Right lung (tissue), 10 donors: Measurements from ENCODE around the gene MCF2L2. TPM values are rescaled to one million over a fixed set of nuclear protein-coding genes. Genes with fewer than 3 reads are reported as not detected.
"Not testable (repeated sequence)": the region's sequence is repeated elsewhere in the genome, so short reads cannot be mapped to it uniquely, and the experiment has no call there.

Experiments used
- DNase-seq, 2 donors: peaks; one replicate each; pipeline ENCODE4 v3.0.0-alpha.2; 2013
- long read RNA-seq, 8 donors: transcript quantifications; one replicate each; lab custom pipeline, GENCODE V29; 2026
- polyA plus RNA-seq, 5 donors: library from polyadenylated mRNA; unstranded; fragments of 120-200 nt; gene quantifications; one replicate each; pipeline versions ENCODE4 v1.2.1 to v1.2.3, GENCODE V29; 2013; ENCODE audit warnings: inconsistent platforms in 1 of 5, low replicate concordance in 1 of 5; ENCODE audit not compliant: insufficient read length in 5 of 5, insufficient read depth in 1 of 5

Gene MCF2L2
- 1 to 10 TPM; 1.3 to 3.2 (median 2.6) TPM for polyA plus RNA-seq
- long read RNA-seq, donor 1: 0 reads
- long read RNA-seq, donor 2: 0 reads
- long read RNA-seq, donor 3, partial matches to known transcripts: 17 of 17 reads
- long read RNA-seq, donor 3, other reads (novel, unspliced or antisense): 0 of 17 reads
- long read RNA-seq, donor 4: 0 reads
- long read RNA-seq, donor 5: 0 reads
- long read RNA-seq, donor 6, partial matches to known transcripts: 0 of 2 reads
- long read RNA-seq, donor 6, other reads (novel, unspliced or antisense): 0 of 2 reads
- long read RNA-seq, donor 7, partial matches to known transcripts: 0 of 13 reads
- long read RNA-seq, donor 7, other reads (novel, unspliced or antisense): 13 of 13 reads
- long read RNA-seq, donor 8: 0 reads

DNA sequence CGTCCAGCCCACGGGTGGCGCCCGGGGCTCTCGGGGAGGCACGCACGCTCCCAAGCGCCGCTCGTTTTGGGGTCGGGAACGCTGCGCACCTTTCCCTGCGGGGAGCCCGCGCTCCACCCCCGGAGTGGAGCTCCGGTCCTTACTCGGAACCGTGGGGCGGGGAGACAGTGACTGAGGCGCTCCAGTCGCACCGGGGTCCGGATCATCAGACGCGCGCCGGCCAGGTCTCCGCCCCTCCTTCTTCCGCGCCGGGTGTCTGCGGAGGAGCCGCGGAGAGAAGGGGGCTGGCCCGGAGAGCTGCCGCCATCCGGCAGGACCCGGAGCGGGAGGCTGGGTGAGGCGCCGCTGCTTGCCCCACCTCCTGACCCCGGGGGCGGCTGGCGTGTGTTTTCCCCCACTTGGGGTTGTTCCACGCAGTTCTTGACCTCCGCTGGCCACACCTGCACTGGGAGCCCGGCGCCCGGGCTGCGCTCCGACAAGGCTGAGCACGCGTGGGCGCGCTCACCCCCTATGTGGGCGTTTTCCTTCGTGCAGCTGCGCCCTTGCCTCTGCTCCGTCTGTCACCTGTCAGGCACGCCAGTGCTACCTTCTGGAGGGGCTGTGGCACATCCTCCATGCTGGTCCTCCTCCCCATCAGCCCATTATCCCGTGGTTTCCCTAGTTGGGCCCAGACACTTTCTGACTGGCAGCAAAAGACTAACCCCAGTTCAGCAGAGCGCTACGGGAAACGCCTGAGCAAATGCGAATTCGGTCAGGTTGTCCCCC lies at the start of gene MCF2L2:
Gene MCF2L2, minus strand, starts transcription at position 173 of the 765 bp plus-strand sequence. CDS start 642 bp downstream, outside the sequence.
- DNase-seq: no peak

GRCh38 chr3:183477801-183478456 lies 49.5 kb upstream of the MCF2L2 start:
- DNase-seq: no peak

- DNase-seq: not testable (repeated sequence)
These were observed 47.3 kb upstream of the MCF2L2 start for GRCh38 chr3:183475764-183476162.

- DNase-seq: no peak
These were observed 46.8 kb upstream of the MCF2L2 start for GRCh38 chr3:183475016-183475763.

GRCh38 chr3:183473969-183474368 lies 45.5 kb upstream of the MCF2L2 start:
- DNase-seq: no peak

DNA sequence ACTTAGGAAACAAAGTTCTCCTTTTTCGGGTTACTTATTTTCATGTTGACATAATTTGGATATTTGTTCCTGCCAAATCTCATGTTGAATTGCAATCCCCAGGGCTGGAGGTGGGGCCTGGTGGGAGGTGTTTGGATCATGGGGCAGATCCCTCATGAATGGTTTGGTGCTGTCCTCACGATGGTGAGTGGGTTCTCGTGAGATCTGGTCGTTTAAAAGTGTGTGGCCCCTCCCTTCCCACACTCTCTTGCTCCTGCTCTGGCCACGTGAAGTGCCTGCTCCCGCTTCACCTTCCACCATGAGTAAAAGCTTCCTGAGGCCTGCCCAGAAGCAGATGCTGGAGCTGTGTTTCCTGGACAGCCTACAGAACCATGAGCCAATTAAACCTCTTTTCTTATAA lies 43.7 kb upstream of the MCF2L2 start:
- no peak for DNase-seq

- DNase-seq: no peak
These were observed 40.0 kb upstream of the MCF2L2 start for GRCh38 chr3:183468424-183468823.

GRCh38 chr3:183466575-183466974 lies 38.2 kb upstream of the MCF2L2 start:
- no peak for DNase-seq

DNA sequence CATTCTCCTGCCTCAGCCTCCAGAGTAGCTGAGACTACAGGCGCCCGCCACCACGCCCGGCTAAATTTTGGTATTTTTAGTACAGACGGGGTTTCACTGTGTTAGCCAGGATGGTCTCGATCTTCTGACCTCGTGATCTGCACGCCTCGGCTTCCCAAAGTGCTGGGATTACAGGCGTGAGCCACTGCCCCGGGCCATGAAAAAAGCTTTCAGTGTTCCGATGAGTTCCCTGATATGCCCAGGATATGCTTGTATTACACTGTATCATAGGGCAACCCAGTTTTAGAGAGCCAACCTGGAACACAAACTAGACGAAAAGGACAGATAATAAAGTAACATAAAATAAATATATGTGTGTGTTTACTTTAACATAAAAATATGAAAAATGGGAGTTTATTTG lies 37.3 kb upstream of the MCF2L2 start:
- not testable (repeated sequence) for DNase-seq

- DNase-seq: no peak
These were observed 36.1 kb upstream of the MCF2L2 start for GRCh38 chr3:183464480-183464879.

GRCh38 chr3:183460081-183461055 lies 31.9 kb upstream of the MCF2L2 start:
- DNase-seq: no peak

- DNase-seq: no peak
These were observed 26.7 kb upstream of the MCF2L2 start for GRCh38 chr3:183455089-183455488.

GRCh38 chr3:183454064-183454463 lies 25.6 kb upstream of the MCF2L2 start:
- no peak for DNase-seq

DNA sequence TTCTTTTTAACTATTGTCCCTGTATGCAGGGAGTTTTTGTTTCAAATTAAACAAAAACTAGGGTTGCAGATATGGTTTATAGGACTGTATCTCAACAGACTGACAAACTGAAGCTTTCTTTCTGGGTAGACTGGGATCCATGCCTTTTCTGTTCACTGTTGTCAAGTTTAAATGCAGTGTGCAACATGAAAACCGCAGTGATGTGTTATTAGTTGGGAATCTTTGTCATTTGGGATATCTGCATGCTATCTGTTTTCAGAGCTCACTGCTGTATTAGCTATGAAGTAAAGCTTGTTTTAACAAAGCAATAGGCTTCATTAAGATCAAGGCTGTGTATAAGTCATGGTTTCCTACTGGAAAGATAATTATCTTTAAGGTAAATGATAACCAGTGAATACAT lies 21.4 kb upstream of the MCF2L2 start:
- no peak for DNase-seq

- DNase-seq: no peak
These were observed 21.0 kb upstream of the MCF2L2 start for GRCh38 chr3:183449391-183449790.

GRCh38 chr3:183448369-183449128 lies 20.1 kb upstream of the MCF2L2 start:
- no peak for DNase-seq

- DNase-seq: peak; percentile 84 to 85
These were observed 19.0 kb upstream of the MCF2L2 start for GRCh38 chr3:183447206-183448001.

DNA sequence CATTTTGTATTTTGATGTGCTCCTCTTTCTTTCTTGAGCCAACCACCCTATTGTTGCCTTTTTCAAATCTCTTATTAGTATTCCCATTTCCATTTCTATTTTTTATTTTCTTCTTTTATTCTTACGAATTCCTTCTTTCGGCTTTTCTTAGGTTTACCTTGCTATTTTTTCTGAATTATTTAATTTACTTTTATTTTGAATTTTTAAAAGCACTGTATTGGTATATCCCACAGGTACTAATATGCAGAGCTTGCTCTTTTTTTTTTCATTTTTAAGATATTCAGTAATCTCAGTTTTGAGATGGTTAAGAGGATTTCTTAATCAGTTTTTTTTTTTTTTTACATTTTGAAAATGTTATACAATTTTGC lies 18.4 kb upstream of the MCF2L2 start:
- no peak for DNase-seq

- DNase-seq: no peak
These were observed 16.3 kb upstream of the MCF2L2 start for GRCh38 chr3:183444748-183445147.
